GM19438 (cell line): ENCODE measurements around the gene KICS2.
"Not testable (repeated sequence)": the region's sequence is repeated elsewhere in the genome, so short reads cannot be mapped to it uniquely, and the experiment has no call there.

ENCODE experiments used
- ATAC-seq: cut with Tn5 transposase; IDR thresholded peaks from one replicate; pipeline ENCODE4 v1.9.1; 2021; ENCODE audit warnings: low read depth; ENCODE audit not compliant: unreplicated experiment

Gene KICS2

DNA sequence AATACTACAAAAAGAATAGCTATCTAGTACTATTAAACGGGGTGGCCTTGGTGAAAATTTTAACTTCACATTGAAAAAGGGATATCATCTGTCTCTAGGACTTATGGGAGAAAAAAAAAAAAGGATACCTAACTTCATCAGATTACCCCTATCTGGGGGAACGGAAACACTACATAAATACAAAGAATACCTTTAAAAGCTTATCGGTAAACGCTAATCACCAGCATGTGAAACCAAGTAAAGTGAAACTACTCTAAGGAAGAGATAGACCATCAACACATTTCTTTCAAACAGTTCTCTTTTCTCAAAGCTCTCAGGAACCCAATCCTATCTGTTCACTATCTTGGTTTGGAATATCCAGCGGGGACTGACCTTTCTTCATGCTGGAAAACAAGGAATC, 3.5 kb downstream of the KICS2 start:
- no peak for ATAC-seq

DNA sequence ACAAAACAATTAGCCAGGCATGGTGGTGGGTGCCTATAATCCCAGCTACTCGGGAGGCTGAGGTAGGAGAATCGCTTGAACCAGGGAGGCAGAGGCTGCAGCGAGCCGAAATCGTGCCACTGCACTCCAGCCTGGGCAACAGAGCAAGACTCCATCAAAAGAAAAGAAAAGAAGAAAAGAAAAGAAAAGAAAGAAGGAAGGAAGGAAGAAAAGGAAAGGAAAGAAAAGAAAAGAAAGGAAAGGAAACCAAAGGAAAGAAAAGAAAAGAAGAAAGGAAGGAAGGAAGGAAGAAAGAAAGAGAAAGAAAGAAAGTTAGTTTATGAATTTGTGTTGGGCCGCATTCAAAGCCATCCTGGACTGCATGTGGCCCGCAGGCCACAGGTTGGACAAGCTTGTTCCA, 4.5 kb downstream of the KICS2 start:
- ATAC-seq, result not testable (repeated sequence)

DNA sequence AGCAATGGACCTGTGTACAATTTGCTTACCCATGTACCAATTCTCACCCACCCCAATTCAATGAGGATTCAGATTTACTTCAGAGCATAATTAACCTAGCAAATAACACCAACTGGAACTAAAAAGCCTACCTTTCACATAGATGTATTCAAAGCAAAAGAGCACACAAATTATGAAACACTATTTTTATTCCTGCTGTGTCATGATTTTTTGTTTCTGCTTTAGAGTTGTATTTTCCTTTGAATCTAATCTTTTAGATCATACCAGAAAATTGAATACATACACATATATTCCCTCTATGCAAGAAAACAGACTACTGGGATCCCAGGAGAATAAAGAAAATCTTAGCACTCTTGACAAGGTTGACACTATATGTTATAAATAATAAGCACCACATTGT, 5.9 kb downstream of the KICS2 start:
- ATAC-seq, result no peak

DNA sequence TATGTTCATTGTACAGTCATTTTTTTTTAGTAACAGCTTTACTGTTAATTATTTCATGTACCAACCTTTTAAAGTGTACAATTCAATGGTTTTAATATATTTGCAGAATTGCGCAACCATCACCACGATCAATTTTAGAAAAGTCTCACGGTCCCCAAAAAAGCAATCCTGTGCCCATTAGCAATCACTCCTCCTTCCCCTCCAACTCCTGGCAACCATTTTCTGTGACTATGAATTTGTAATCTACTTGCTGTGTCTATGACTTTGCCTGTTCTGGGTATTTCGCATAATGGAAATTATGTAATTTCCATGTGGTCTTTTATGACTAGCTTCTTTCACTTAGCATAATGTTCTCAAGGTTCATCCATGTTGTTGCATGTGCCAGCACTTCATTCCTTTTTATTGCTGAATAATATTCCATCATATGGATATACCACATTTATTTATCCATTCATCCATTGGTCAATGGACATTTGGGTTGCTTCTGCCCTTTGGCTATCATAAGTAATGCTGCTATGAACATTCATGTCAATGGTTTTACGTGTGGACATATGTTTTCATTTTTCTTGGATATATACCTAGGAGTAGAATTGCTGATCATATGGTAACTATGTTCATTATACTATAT, 9.9 kb downstream of the KICS2 start:
- ATAC-seq, result no peak

DNA sequence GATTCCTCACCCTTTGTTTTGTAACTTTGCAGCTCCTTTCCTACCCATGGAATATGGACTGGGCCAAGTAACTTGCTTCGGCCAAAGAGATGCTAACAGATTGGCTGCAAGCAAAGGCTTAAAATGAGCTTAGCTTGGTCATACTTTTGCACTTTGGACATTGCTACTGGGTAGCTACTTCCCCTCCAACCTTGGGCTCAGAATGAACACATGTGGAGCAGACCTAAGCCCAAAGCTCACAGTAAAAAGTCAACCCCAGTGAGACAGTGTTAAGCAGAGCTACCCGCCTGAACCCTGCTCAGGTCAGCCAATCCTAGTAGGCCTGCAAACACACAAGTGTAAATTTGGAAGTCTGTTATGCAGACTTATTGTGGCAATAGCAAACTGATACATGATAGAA, 14.6 kb downstream of the KICS2 start:
- ATAC-seq, result no peak

DNA sequence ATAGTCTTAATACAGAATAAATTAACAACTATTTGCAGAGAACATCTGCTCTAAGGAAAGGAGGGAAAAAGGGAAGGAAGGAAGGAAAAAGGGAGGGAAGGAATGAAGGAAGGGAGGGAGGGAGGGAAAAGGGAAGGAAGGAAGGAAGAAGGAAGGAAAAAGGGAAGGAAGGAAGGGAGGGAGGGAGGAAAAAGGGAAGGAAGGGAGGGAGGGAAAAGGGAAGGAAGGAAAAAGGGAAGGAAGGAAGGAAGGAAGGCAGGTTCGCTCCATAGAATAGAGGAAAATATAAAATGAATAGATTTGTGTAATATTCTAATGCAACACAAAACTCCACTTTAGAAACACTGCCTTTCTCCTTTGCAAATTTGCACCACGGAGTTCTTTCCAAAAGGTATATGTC, 16.6 kb downstream of the KICS2 start:
- ATAC-seq, result no peak

DNA sequence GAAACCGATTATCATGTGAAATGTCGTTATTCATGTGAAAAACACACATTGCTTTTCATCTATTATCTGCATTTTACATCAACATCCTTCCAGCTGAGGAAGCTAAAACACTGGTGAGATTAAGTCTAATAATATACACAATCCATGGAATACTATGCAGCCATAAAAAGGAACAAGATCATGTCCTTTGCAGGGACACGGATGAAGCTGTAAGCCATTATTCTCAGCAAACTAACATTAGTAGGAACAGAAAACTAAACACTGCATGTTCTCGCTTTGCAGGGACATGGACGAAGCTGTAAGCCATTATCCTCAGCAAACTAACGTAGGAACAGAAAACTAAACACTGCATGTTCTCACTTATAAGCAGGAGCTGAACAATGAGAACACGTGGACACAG, 18.3 kb downstream of the KICS2 start:
- ATAC-seq, result no peak

DNA sequence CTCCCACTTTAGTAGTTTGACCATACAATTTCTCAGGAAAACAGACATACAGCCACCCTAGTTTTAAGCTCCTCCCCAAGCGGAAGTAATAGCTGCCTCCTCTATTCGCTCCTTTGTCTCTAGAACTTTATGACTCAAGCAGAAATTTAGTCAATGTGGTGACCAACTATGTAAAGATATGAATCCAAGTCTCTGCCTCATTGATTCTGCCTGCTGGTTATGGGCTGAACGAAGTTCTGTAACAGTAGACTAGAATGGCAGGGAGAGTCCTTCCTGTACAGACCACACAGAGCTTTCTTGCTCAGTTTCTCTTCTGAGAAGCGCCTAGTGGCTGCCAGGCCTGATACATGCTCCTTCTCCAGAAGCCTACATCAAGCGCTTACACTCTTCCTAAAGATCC, 19.1 kb downstream of the KICS2 start:
- ATAC-seq, result no peak

DNA sequence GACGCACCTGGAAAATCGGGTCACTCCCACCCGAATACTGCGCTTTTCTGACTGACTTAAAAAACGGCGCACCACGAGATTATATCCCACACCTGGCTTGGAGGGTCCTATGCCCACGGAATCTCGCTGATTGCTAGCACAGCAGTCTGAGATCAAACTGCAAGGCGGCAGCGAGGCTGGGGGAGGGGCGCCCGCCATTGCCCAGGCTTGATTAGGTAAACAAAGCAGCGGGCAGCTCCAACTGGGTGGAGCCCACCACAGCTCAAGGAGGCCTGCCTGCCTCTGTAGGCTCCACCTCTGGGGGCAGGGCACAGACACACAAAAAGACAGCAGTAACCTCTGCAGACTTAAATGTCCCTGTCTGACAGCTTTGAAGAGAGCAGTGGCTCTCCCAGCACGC, 26.3 kb downstream of the KICS2 start:
- ATAC-seq, result not testable (repeated sequence)

DNA sequence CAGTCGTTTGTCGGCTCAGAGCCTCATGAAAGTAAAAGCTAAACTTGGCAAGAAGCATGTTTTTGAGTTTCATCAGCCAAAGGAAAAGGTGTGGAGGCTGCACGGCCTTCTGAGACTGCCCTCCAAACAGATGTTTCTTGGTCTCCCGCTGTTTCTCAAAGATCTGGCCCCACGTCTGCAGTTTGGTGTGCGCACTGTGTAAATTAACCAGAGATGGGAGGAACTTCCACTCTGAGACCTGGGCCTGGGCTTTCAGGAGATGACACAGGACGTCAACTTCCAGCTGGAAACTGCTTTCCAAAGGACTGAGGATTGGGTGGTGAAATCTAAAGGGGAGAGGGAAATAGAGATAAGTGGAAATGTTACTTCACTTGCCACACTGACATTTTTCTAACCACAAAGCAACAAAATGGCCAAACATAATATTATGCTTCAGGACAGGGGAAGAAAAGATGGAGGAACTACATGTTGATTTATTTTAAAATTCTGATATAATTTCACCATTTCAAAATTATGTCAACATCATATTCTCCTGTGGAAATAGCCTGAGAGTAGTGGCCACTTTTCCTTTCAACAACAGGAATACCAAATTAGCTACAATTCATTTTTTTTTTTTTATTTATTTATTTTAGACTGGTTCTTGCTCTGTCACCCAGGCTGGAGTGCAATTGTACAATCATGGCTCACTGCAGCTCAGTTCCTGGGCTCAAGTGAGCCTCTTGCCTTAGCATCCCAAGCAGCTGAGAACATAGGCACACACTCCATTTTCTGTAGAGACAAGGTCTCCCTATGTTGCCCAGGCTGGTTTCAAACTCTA, 27.6 kb downstream of the KICS2 start:
- no peak for ATAC-seq

DNA sequence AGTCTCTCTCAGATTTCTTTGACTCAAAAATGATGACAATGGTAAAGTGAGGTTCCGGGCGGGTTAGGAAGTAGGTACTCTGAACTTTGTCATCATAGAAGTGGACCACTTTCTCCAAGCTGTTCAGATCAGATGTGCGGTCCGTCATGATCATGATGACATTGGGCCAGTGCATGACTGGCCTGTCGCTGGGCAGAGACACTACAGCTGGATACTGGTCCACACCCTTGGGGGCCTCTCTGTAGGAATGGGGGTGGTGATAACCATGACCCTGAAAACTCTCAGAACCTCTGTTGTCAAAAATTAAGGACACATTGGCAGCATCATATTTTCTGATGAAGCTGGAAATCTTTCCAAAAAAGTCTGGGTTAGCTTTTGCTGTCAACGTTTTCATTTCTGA, 28.2 kb downstream of the KICS2 start:
- ATAC-seq, result no peak

DNA sequence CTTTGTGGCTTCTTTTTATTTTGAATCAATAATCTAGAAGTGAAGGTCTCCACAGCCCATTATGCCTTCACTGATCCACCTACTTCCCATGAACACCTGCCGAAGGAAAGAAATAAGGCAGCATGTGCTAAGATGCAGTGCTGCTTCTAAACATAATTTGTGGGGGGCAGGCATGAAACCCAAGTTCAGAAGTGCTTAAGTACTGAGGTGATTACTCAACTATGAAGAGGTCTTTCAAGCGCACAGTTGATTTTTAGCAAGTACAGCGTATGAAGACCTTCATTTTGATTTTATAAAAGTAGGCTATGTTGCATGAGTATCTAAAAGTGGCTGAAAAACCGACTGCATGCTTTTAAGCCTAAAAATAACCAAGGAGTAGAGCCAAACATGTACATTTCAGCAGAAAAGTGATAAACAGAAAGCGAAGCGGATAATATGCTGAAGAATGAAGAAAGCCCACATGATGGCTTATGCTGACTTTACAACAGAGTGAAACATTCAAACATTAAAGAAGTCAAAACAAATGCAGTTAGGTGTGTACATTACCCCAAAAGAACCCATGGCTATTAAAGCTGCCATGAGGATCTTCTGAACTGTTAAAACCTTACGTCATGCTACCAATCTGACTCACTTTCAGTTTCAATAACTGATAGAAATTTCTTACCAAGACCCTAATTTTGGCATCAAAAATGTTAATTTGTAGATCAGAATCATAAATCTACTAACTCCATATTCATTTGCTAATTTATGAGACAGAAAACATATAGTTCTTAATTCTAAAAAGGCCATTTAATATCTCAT, 29.3 kb downstream of the KICS2 start:
- ATAC-seq, result peak; percentile 88

DNA sequence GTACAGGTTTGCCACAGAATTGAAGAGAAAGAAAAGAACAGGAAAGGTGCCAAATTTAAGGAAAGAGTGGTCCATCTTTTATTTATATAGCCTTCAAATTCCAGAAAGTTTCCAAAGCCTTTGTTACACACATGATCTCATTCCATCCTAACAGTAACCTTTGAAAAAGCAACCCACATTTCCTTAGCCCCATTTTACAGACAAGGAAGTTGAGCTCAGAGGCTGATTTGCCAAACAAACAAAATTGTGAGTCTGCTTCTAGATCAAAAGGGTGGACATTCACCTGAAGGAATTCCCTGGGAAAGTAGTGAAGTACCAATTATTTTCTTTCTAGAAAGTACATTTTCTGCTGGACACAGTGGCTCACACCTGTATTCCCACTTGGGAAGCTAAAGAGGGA, 32.0 kb downstream of the KICS2 start:
- no peak for ATAC-seq

DNA sequence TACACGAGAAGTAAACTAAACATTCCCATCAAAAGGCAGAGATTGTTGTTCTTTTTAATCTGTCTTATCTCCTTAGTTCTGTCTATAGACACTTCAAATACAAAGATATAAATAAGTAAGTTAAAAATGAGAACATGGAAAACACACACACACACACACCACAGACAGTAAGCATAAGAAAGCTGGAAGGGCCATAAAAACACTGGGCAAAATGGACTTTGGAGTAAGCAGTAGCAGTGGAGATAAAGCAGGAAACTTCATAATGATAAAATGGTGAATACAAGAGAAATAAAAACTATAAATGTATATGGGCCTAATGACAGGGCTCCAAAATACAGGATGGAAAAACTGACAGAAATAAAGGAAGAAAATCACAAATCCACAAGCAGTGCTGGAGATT, 32.6 kb downstream of the KICS2 start:
- ATAC-seq, result no peak

DNA sequence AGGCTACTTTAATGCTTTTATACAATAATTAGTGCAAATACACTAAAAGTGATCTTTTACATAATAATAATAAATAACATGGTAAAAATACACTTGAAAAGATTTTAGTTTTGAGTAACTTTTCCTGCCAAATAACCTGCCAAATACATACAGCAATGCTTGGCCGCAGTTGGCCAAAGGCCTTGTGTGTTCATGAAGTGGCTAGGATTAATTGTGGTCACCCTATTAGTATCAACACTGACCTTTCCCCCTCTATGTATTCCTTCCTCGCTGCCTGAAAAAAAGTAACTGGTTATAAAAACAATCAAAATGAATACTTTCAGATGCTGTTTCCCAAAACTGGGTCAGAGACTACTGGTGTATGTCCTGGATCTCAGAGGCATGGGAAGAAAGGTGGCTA, 34.3 kb downstream of the KICS2 start:
- ATAC-seq, result no peak

DNA sequence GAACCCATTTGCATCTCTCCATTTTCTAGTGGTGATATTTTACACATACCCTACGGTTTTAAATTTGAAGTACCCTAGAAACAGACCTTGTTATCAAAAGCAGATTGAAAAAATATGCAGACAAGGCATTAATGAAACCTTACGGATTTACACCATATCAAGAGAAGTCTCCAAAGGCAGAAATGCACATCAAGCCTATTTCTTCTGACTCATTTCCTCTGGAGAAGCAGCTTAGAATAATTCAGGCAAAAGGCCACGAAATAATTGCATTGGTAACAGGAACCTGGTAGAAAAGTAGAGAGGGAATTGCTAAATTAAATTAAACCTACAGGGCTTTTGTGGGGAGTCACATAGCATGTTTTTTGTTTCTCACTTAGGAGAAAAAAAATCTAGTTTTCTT, 34.7 kb downstream of the KICS2 start:
- ATAC-seq, result no peak

DNA sequence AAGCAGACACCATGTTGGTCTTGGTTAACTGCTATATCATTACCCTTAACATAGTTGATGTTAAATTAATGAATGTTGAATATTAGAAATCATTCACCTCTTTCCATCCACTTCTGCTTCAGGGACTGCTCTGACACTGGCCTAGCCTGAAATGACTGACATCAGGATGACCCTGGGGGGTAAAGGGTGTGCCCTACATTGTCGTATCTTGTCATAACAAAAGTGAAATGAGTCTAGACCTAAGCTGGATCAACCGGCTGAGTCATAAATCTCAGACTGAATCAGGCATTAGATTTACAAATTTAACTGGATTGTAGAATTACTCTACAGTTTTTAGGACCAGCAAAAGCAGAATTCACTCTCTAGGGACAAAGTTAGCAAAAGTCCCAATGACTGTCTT, 35.3 kb downstream of the KICS2 start:
- no peak for ATAC-seq

DNA sequence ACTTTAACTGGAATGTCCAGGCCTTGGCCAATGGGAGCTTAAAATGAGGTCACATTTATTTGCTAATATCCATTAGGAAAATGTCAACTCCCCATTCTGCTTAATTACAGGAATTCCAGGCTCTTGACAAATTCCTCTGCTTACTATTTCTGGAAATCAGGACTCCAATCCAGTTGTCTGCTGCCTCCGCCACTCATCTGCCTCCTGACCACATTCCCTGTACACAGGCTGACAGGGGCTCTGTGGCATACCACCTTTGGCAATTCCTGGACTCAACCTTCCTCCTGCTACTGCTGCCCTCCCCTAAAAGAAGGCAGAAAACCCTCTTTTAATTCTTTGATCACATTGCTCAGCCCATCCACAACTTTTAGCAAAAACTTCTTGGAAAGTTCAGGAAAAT, 37.9 kb downstream of the KICS2 start:
- ATAC-seq, result no peak

DNA sequence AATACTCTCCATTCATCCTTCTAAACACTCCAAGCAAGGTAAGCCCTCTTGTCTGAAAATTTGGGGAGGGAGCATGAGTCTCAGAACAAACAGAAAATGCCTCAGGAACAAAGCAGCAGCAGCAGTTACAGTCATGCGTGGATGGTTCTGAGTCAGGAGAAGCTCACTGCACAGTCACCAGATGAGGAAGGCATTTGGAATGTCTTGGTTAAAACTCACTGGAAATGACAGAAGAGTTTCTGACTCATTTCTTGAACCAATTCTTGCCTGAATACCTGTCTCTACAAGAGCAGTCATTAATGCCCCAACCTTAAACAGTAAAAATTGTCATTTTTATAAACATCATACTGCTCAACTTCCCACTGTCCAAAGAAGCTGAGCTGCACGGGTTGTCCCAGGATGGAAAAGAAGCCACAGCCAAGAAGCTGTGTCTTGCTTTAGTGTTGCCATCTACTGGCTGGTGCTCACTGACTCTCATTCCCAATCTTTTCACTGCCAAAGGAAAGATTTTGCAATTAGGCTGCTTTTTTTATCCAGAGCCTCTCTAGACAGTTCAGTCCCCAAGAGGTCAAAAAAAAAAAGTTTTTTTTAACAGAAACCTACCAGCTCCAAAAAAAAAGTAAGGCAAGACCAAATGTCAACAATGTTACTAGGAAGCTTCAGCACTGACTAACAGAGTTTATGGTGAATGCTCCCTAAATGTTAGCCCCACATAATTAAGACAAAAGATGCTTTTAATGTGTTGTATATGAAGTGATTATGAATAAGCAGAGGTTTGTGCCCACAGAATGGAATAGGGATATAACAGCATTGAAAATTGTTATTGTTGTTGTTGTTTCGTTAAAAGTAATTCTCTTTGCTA, 40.4 kb downstream of the KICS2 start:
- no peak for ATAC-seq

DNA sequence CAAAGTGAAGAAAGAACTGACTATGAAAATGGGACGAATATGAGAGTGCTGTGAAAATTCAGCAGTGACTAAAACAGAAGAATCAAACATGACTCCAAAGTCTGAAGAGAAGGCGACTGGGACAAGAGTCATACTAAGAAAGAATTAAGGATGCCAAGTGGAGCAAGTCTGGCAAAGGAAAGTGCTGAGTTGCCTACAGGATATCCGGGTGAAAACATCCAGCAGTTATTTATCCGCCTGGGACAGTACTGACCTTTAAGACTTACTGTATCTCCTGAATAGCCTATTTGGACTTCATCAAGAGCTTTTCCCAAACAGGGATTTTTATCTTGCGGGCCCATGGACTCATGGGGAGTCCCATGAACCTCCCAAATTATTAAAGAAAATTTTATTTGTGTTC, 41.1 kb downstream of the KICS2 start:
- ATAC-seq, result no peak

DNA sequence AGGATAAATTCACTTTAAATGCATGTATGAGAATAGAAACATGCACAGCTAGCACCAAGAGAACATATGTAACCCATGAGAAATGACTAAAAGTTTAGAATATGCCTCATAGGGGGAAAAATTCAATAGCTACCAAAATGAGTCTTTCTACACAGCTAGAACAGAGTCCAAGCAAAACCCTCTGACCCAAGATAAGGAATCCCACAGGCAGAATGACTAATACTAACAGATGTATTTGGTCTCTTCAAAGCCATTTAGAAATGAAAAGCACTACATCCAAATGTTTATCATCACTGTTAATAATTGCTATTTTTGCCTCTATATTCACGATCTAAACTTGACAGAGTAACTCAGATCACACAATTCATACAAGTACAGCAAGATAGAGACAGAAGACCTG, 44.0 kb downstream of the KICS2 start:
- ATAC-seq, result no peak
